ENCODE data around the gene RO60.

RO60 gene

DNA sequence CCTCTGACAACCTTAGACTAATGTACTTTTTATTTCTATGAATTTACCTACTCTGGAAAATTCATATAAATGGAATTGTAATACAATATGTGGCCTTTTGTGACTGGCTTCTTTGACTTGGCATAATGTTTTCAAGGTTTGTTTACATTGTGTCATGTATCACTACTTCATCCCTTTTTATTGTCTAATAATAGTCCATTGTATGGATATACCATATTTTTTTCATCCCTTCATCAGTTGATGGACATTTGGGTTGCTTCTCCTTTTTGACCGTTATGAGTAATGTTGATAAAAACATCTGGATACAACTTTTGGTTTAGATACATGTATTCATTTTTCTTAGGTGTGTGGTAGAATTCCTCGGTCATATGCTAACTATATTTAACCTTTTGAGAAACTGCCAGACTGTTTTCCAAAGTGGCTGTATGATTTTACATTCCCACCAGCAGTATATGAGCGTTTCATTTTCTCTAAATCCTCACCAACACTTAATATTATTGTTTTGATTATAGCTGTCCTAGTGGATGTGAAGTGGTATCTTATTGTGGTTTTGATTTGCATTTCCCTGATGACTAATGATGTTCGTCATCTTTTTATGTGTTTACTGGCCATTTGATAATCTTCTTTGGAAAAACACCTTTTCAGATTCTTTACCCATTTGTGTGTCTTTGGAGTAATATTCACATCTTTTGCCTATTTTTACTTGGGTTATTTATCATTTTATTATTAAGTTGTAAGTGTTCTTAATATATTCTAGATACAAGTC, 3.5 kb downstream of the RO60 start:
- DNase-seq, result no peak

- DNase-seq, result no peak
Observed at GRCh38 chr1:193065954-193066353, 6.5 kb downstream of the RO60 start.

- no peak for DNase-seq
Observed at GRCh38 chr1:193066606-193067005, 7.2 kb downstream of the RO60 start.

GRCh38 chr1:193068013-193068412, 8.6 kb downstream of the RO60 start:
- DNase-seq, result no peak

DNA sequence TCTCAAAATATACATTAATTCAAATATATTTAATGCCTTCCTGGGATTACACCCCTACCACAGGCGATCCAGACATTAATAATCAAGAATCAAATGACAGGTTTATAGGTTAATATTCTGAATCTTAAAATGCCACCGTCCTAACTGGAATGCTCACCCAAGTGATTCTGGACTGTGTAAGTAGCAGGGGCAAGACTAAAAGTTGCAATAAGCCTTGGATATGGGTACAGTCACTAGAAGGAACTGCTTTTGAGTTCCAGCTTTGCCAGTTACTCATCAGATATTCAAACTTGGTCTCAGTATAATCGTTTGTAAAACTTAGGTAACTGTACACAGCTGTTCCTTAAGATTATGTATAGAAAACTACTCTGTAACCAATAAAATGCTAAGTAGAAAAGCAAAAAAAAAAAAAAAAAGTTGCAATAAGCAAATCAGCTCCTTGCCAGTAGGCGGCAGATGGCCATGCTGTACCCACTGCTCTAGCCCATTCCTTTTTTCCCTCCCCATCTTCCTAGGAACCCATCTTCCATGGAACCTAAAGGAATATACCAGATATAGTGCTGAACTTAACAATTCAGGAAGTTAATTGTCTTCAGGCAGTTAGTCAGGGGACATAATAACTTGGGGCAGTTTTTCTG, 10.5 kb downstream of the RO60 start:
- peak; percentile 59 for DNase-seq

GRCh38 chr1:193070386-193070753, 11.0 kb downstream of the RO60 start:
- DNase-seq, result no peak

DNA sequence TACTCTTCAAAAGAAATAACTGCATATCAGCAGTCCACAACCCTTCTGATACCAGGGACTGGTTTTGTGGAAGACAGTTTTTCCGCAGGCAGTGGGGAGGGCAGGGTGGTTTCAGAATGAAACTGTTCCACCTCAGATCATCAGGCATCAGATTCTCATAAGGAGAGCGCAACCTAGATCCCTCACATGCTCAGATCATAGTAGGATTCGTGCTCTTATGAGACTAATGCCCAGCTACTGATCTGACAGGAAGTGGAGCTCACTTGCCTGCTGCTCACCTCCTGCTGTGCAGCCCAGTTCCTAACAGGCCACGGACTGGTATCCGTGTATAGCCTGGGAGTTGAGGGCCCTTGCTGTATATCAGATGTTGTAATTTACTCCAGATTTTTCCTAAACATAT, 11.5 kb downstream of the RO60 start:
- DNase-seq, result no peak

DNA sequence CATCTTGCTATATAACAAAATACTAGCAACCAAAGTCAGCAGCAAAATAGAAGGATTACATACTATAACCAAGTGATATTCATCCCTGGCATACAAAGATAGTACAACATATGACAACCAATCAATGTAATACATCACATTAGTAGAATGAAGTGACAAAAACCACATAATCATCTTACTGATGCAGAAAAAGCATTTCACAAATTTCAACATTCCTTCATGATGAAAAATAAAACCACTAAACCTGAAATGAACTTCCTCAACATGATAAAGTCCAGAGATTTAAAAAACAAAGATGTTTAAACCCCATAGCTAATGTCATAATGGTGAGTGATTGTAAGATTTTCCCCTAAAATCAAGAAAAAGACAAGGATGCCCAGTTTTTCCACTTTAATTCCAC, 18.6 kb downstream of the RO60 start:
- DNase-seq, result no peak

- DNase-seq, result no peak
Observed at GRCh38 chr1:193079187-193079586, 19.8 kb downstream of the RO60 start.

DNA sequence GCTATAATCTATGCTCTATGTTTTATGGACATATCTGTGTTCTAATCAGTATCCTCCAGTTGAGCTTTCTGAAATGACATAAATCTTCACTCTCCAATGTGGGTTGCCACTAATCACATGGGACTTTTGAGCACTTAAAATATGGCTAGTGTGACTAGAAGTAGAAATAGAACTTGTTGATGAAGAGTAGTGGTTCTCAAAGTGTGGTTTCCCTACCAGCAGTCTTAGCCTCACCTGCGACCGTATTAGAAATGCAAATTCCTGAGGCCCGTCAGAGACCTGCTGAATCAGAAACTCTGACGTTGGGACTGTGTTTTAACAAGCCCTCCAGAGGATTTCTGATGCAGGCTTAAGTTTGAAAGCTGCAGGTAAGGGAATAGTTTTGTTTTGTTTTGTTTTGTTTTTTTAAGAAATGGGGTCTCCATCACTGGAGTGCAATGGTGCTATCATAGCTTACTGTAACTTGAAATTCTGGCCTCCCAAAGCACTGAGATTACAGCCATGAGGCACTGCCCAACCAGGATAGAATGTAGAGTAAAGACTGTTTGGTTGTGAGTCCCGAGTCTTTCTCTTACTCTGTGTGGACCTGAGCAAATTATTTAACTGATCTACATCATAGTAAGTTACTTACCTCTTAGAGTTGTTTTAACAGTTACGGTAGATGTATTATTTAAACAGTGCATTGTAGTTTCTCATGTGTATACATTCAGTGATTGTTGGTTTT, 24.1 kb downstream of the RO60 start:
- DNase-seq, result no peak

DNA sequence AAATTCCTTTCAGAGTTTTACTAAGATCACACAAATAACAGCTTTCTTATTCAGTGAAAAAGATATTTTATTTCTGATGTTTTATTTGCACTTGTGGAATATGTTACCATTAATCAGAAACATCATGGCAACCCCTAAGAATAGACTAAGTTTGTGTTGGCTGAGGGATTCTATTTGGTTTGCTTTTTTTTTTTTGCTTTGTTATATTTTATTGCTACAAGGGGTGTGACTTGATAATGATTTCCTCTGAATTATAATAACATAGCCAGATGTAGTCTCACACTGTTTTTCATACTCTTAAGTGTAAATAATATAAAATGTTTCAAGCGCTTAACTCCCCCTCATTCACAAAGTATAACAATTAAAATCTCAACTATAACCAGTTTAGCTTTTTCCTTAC, 25.9 kb downstream of the RO60 start:
- DNase-seq, result no peak

DNA sequence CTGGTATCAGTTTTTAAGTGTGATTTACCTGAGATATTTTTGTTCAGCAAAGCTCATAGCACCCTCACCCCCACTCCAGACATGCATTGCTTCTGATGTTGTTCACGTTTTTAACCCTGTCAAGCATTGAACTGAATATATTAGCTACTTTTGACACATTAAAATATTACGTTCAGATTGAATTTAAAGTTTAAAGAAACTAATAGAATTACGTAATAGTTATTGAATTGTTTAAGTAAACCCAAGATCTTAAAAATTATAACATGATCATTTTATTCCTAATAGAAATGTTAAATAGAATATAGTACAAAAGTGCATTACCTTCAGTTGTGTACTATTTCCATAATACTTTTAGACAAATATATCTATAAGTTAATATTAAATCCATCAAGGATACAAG, 26.9 kb downstream of the RO60 start:
- DNase-seq, result no peak

DNA sequence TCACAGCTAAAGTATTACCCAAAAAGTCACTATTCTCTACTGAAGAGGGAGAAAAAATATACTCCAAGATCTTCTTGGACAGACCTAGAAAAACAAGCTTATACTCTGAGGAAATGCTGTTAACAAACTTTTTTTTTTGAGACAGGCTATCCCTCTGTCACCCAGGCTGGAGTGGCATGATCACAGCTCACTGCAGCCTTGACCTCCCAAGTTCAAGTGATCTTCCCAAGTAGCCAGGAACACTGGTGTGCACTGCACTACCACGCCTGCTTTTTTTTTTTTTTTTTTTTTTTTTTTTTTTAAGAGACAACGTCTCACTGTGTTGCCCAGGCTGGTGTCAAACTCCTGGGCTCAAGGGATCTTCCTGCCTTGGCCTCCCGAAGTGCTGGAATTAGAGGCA, 28.5 kb downstream of the RO60 start:
- DNase-seq, result no peak

DNA sequence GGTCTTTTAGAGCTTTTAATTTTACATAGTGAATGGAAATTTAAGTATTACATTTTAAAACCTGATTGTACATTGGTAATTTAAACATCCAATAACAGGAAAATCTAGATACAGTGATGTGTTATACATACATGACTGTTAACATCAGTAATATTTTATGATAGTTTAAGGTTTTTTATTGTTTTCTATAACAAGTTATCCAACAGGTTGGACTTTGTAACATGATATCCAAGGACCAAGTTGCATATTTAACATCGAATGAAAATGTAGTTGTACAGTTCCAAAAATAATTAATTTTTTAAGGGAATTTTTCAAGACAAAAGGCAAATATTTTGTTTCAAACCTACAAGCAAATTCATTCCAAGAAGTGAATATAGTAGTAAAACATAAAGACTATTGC, 31.5 kb downstream of the RO60 start:
- no peak for DNase-seq

DNA sequence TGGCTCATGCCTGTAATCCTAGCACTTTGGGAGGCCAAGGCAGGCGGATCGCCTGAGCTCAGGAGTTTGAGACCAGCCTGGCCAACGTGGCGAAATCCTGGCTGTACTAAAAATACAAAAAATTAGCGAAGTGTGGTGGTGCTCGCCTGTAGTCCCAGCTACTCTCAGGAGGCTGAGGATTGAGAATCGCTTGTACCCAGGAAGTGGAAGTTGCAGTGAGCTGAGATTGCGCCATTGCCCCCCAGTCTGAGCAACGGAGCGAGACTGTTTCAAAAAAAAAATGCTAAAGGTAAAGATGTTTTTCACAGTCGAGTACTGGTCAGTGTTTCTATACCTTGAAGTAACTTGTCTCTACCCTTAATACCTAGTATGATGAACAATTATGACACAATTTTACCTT, 34.7 kb downstream of the RO60 start:
- DNase-seq, result no peak

- no peak for DNase-seq
Observed at GRCh38 chr1:193102662-193103061, 43.2 kb downstream of the RO60 start.

DNA sequence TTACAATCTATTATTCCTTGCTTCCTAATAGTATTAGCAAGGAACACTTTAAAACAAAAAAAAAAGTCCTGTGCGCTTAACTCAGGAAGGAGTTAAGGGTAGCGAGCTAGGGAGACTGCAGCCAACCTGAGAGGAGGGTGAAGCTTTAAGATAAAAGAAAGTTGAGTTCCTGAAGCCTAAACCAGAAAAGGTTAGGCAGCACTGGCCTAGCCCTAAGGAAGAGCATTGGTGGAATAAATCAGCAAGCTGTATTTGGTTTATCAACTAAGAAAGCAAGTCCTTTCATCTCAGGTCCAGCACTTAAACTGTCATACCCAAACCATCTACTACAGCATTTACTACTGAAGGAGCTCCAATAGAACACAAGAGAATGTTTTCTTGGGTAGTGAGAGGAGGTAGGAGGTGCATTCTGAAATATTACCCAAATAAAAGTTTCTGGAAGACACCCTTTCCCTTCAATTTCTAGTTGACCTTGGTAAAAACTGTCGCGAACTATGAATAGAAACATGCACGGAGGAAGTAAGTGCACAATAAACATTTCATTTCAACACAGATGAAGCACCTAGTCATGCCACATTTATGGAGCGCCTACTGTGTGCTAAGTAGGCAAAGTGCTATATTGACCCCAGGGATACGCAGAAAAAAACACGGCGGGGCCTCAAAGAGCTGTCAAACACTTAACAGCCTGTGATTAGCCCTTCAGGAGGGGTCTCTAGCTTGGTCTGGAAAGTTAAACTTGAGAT, 44.5 kb downstream of the RO60 start:
- no peak for DNase-seq

DNA sequence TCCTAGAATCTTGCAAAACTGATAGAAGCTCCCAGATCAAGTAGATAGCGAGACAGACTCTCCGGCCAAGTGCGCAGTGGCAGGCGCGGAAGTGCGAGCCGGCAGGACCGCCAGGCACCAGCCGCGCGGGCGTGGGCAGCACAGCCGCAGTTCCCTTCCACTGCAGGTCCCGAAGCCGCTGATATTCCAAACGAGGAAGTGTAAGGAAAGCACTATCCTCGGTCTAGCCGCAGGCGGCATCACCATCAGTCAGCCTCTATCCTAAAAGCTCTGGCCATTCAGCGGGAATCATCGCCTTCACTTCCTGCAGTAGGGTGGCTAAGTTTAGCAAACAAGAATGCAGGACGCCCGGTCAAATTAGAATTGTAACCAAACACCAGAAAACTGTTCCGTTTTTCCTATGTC, 45.1 kb downstream of the RO60 start:
- peak; percentile 85 for DNase-seq

GRCh38 chr1:193104907-193105820, 45.8 kb downstream of the RO60 start, which contains the start of gene GLRX2:
Gene GLRX2 (minus strand): TSS chr1:193105414. CDS start chr1:193105382, 32 bp downstream.
- DNase-seq, result peak; percentile 97

GRCh38 chr1:193105821-193106177, 46.4 kb downstream of the RO60 start:
- DNase-seq, result no peak

- DNase-seq, result no peak
Observed at GRCh38 chr1:193108471-193108870, 49.1 kb downstream of the RO60 start.
